Endothelial cell of umbilical vein (primary cell): Measurements from ENCODE around the gene MYLK2. TPM values are rescaled to one million over a fixed set of nuclear protein-coding genes. Genes with fewer than 3 reads are reported as not detected.

Experiments used
- BruUV-seq: library from RNA; stranded (reverse); fragments of 400-500 nt; replicated peaks from 2 replicates; lab custom pipeline; 2021; lab: Mats Ljungman, UMichigan
- CTCF ChIA-PET: fragments of 300-600, 350-600 bp; sonication (Branson Sonifier 250); formaldehyde crosslinking; loops from one replicate; lab custom pipeline; 2021; ENCODE audit warnings: antibody characterized with exemption, inconsistent platforms; lab: Charles Lee
- POLR2A ChIA-PET: fragments of 300-600, 350-600 bp; sonication (Branson Sonifier 250); formaldehyde crosslinking; loops from one replicate; lab custom pipeline; 2021; ENCODE audit warnings: antibody characterized with exemption, inconsistent platforms; lab: Charles Lee
- DNase-seq: peaks from one replicate; pipeline ENCODE4 v3.0.0-alpha.2; 2011; ENCODE audit warnings: low read depth, low spot score
- FAIRE-seq: peaks from 2 replicates; lab custom pipeline; 2011; peaks lifted over from hg19 to GRCh38; lab: Jason Lieb, UNC
- H2AFZ ChIP-seq: 2 replicates; pipeline ENCODE4 v1.6.0; 2012; ENCODE audit warnings: low read depth, low read length, control low read depth, inconsistent platforms
- H3K27ac ChIP-seq: 2 replicates; pipeline ENCODE4 v1.5.1; 2011; ENCODE audit warnings: low read depth, mild to moderate bottlenecking, control low read depth, low read length, moderate library complexity; ENCODE audit not compliant: insufficient read depth
- H3K27me3 ChIP-seq, 2 experiments: 2 replicates each; pipeline versions ENCODE4 v1.6.0 to v1.6.1; 2011; ENCODE audit warnings: low read length in 2 of 2, mixed read lengths in 1 of 2; ENCODE audit not compliant: control insufficient read depth in 2 of 2, insufficient read depth in 2 of 2
- H3K36me3 ChIP-seq, 2 experiments: 2 replicates in 1 of 2; 3 replicates in 1 of 2; pipeline ENCODE4 v1.5.1; 2011; ENCODE audit warnings: low read length in 2 of 2, mild to moderate bottlenecking in 1 of 2, moderate library complexity in 1 of 2; ENCODE audit not compliant: control insufficient read depth in 2 of 2, insufficient read depth in 2 of 2; ENCODE audit errors: extremely low read depth in 1 of 2
- H3K4me1 ChIP-seq: 3 replicates; pipeline ENCODE4 v1.5.1; 2011; ENCODE audit warnings: mild to moderate bottlenecking, low read length; ENCODE audit not compliant: control insufficient read depth, insufficient read depth; ENCODE audit errors: extremely low read depth
- H3K4me2 ChIP-seq: 2 replicates; pipeline ENCODE4 v1.6.1; 2011; ENCODE audit warnings: low read length, control low read depth, mixed read lengths; ENCODE audit not compliant: insufficient read depth
- H3K4me3 ChIP-seq, 3 experiments: fragments of 200-600 bp in 1 of 3; sonication (generic), shearing (Covaris generic) in 1 of 3; replicated peaks in 1 of 3; 2 replicates each; pipeline ENCODE4 v1.5.1; 2011 to 2016; ENCODE audit warnings: control low read depth in 3 of 3, low read length in 3 of 3, mild to moderate bottlenecking in 2 of 3, inconsistent platforms in 1 of 3, low read depth in 1 of 3, moderate library complexity in 1 of 3; ENCODE audit not compliant: insufficient read depth in 1 of 3
- H3K79me2 ChIP-seq: 2 replicates; pipeline ENCODE4 v1.6.0; 2012; ENCODE audit warnings: low read length, inconsistent platforms; ENCODE audit not compliant: control insufficient read depth, insufficient read depth
- H3K9ac ChIP-seq: replicated peaks from 2 replicates; pipeline ENCODE3; 2011; ENCODE audit warnings: low read length, control low read depth; ENCODE audit not compliant: insufficient read depth; ENCODE audit errors: extremely low read depth
- H3K9me1 ChIP-seq: replicated peaks from 3 replicates; pipeline ENCODE4 v1.6.0; 2011; ENCODE audit warnings: mild to moderate bottlenecking, low read length; ENCODE audit not compliant: control insufficient read depth, insufficient read depth; ENCODE audit errors: extremely low read depth
- H3K9me3 ChIP-seq: replicated peaks from 2 replicates; pipeline ENCODE4 v1.5.1; 2012; ENCODE audit warnings: low read length, inconsistent platforms; ENCODE audit not compliant: control insufficient read depth, insufficient read depth
- H4K20me1 ChIP-seq: replicated peaks from 2 replicates; pipeline ENCODE3; 2011; ENCODE audit warnings: mild to moderate bottlenecking, low read length; ENCODE audit not compliant: control insufficient read depth, insufficient read depth; ENCODE audit errors: extremely low read depth
- FOS ChIP-seq: IDR thresholded peaks from 2 replicates; pipeline ENCODE4 v1.6.1; 2011; ENCODE audit warnings: mild to moderate bottlenecking, low read length, moderate library complexity, borderline replicate concordance; ENCODE audit not compliant: insufficient read depth
- GATA2 ChIP-seq: IDR thresholded peaks from 2 replicates; pipeline ENCODE4 v1.7.0; 2011; ENCODE audit warnings: low read depth, mild to moderate bottlenecking, moderate library complexity, mixed read lengths, low read length; ENCODE audit not compliant: insufficient read length, insufficient read depth
- POLR2A ChIP-seq: IDR thresholded peaks from 2 replicates; pipeline ENCODE4 v1.6.1; 2012; ENCODE audit warnings: low read depth, mild to moderate bottlenecking, control low read depth, low read length
- POLR2AphosphoS5 ChIP-seq: IDR thresholded peaks from 2 replicates; pipeline ENCODE4 v1.6.1; 2012; ENCODE audit warnings: low read depth, mild to moderate bottlenecking, control low read depth, low read length, moderate library complexity; ENCODE audit not compliant: insufficient read depth
- dilution Hi-C: fragments of 300-500 bp; cut with MboI; formaldehyde crosslinking; loops from one replicate; pipeline ENCODE4 v1.15.0; 2019; ENCODE audit warnings: low sequenced_read_pairs; ENCODE audit not compliant: extremely low pct_ligation_motif_present
- intact Hi-C: fragments of 100-400 bp; cut with micrococcal nuclease; formaldehyde crosslinking; loops from one replicate; pipeline ENCODE4 v1.10.0; 2022
- polyA plus RNA-seq, 4 experiments: library from polyadenylated mRNA; depleted of rRNA in 3 of 4; stranded (reverse) in 3 of 4; unstranded in 1 of 4; fragments of >200 nt; gene quantifications; 2 replicates each; pipeline versions ENCODE4 v1.2.1 to v1.2.3, GENCODE V29; 2011 to 2012; ENCODE audit warnings: missing spikeins in 1 of 4
- total RNA-seq: library from RNA; stranded (reverse); gene quantifications from 2 replicates; pipeline ENCODE4 v1.2.3, GENCODE V29; 2021
- TF ChIP-seq, protein P1 (sequence below): IDR thresholded peaks from 2 replicates; pipeline ENCODE4 v1.6.1; 2011; ENCODE audit not compliant: insufficient read depth, insufficient read length

MYLK2 gene
- total and polyA plus RNA-seq, 2 donors (not counting 3 experiments of a cell fraction or from before 2014, with no cell fraction given): 2.6 to 2.7 TPM

DNA sequence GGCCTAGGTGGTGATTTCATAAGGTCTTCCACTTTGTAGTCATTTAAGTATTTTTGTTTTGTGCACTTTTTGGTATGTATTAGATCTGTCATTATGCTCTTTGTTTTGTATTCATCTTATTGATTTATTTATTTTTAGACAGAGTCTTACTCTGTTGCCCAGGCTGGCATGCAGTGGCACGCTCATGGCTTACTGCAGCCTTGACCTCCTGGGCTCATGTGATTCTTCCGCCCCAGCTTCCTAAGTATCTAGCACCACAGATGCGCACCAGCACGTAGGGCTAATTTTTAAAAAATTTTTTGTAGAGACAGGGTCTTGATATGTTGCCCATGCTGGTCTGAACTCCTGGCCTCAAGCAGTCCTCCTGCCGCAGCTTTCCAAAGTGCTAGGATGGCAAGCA, 49.5 kb upstream of the MYLK2 start:
- Histone ChIP-seq H3K9me1 (no peaks in the 10 kb centered on the region), H3K9ac (no peak overlapping the region), H3K79me2 (peaks cover 32% of the 10 kb centered on the region), H3K36me3 (peaks cover 0 to 14% of the 10 kb centered on the region in 2 experiments), H3K27ac (no peak overlapping the region), H2AFZ (no peak overlapping the region), H3K9me3 (no peaks in the 10 kb centered on the region), H3K4me2 (no peak overlapping the region), H3K27me3 (no peaks in the 10 kb centered on the region), H4K20me1 (no peaks in the 10 kb centered on the region), H3K4me3 (no peak overlapping the region), H3K4me1 (no peaks in the 10 kb centered on the region)
- DNase-seq (no peak), FAIRE-seq (no peak)
- CTCF ChIA-PET: no interaction called here
- POLR2A ChIA-PET: no interaction called here
- BruUV-seq: no TSS peak
- TF ChIP-seq GATA2 (no peak), POLR2A (no peak), FOS (no peak)
- intact Hi-C loops: no loop called here
- dilution Hi-C loops: no loop called here

DNA sequence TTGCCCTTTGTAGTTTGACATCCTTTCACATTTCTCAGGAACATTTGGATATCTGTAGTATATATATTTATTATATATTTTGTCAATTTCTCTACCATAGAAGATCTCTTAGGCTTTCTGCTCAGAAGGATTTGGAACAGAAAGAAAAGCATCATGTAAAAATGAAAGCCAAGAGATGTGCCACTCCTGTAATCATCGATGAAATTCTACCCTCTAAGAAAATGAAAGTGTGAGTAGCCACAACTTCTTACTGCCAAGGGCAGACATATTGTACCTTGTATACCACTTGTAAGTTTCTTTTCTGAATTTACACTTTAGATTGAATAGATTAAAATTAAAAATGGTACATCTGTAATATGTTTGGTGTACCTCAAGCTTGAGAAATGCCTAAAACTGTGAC, 48.9 kb upstream of the MYLK2 start:
- intact Hi-C loops (no loop called here), dilution Hi-C loops (no loop called here)
- Histone ChIP-seq H3K4me3 (no peak overlapping the region), H3K79me2 (peaks cover 29% of the 10 kb centered on the region), H4K20me1 (no peaks in the 10 kb centered on the region), H3K27me3 (no peaks in the 10 kb centered on the region), H3K9me1 (no peaks in the 10 kb centered on the region), H3K36me3 (peaks cover 0 to 14% of the 10 kb centered on the region in 2 experiments), H3K9ac (no peak overlapping the region), H3K9me3 (no peaks in the 10 kb centered on the region), H3K27ac (no peak overlapping the region), H3K4me2 (no peak overlapping the region), H2AFZ (no peak overlapping the region), H3K4me1 (no peaks in the 10 kb centered on the region)
- no TSS peak for BruUV-seq
- FAIRE-seq (no peak), DNase-seq (no peak)
- CTCF ChIA-PET: interaction anchor here (1.2 kb wide), 1 partner anchor 15 kb away, joined by 3 read pairs; no protein-coding TSS in a partner anchor
- no peak for TF ChIP-seq FOS
- TF ChIP-seq POLR2AphosphoS5: no peak
- TF ChIP-seq, protein P1, sequence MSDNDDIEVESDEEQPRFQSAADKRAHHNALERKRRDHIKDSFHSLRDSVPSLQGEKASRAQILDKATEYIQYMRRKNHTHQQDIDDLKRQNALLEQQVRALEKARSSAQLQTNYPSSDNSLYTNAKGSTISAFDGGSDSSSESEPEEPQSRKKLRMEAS: no peak
- POLR2A ChIA-PET: no interaction called here
